Fibroblast of pulmonary artery (primary cell): Measurements from ENCODE around the gene SINHCAF.

ENCODE experiments used
- DNase-seq: peaks from one replicate; pipeline ENCODE4 v3.0.0-alpha.2; 2010; ENCODE audit warnings: low read depth
- H3K4me3 ChIP-seq: replicated peaks from 2 replicates; pipeline ENCODE4 v1.5.1; 2011; ENCODE audit warnings: low read depth, mild to moderate bottlenecking, control low read depth, low read length, moderate library complexity
- CTCF ChIP-seq: IDR thresholded peaks from 2 replicates; pipeline ENCODE4 v1.5.1; 2011; ENCODE audit warnings: mild to moderate bottlenecking, control low read depth, low read length, inconsistent platforms; ENCODE audit errors: missing control alignments

Gene SINHCAF

DNA sequence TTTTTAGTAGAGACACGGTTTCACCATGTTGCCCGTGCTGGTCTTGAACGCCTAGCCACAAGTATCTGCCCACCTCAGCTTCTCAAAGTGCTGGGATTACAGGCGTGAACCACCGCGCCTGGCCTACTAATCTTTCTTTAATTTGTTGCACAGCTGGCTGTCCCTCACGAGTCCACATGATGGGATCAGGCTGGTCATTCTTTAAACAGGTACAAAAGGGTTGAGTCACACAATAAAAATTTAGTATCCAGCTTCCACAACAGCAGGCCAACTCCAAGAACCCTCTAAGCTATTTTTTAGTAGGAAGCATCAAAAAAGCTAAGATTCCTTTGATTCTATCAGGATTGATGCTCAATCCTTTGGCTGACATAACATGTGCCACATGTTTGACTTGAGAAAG lies 17.8 kb downstream of the SINHCAF start:
- no peak for TF ChIP-seq CTCF
- H3K4me3 ChIP-seq = no peak overlapping the region
- no peak for DNase-seq

DNA sequence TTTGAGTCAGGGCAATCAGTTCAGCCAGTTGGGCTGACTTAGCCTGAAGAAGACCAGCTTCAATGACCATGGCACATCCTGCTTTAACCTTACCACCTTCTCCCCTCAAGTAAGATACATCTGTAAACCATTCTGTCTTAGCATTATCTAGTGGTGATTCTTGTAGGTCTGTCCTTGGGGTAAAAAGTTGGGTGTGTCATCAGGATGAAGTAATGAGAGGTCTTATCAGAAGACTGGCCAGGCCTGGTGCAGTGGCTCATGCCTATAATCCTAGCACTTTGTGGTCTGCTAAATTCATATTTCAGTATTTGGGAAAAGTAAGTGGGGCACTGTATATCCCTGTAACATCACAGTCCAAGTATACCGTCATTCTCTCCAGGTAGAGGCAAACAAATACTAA lies 19.1 kb downstream of the SINHCAF start:
- DNase-seq = no peak
- H3K4me3 ChIP-seq = no peak overlapping the region
- TF ChIP-seq CTCF = no peak

DNA sequence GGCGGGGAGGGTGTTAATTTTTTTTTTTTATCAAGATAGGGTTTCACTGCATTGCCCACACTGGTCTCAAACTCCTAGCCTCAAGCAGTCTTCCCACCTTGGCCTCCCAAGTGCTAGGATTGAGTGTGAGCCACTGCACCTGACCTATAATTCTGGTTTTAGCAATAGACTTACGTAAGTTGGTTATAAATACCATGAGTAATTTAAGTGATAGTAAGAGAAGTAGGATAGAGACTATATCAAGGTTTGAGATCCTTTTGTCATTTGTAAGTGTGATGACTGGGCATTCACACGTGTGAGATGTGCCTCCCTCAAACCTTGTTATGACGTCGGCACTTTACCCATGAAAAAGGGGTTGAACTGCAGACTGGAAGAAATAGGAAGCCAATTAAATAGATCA lies 22.5 kb downstream of the SINHCAF start:
- DNase-seq = no peak
- TF ChIP-seq CTCF = no peak
- H3K4me3 ChIP-seq = no peak overlapping the region

- no peak for DNase-seq
- TF ChIP-seq CTCF = no peak
- no peak overlapping the region for H3K4me3 ChIP-seq
Measured at GRCh38 chr12:31301311-31301710, 24.6 kb downstream of the SINHCAF start.

DNA sequence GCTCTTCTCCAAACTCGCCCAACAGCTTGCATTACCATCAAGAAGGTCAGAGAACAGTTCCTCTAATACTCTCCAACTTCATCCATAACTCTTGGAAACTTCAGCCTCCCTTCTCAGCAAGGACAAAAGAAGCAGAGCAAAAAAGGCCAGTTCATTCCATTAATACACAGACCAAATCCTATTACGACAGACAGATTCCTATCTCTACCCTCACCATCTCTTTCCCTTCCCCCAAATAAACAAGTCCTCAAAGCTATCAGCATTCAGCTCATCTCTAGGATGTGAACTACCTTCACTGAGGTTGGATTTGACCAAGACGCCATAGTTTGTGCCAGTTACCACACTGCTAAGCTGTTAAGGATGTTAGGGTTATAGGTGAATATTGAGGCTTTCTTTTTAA lies 25.2 kb downstream of the SINHCAF start:
- no peak for TF ChIP-seq CTCF
- no peak overlapping the region for H3K4me3 ChIP-seq
- DNase-seq = no peak

DNA sequence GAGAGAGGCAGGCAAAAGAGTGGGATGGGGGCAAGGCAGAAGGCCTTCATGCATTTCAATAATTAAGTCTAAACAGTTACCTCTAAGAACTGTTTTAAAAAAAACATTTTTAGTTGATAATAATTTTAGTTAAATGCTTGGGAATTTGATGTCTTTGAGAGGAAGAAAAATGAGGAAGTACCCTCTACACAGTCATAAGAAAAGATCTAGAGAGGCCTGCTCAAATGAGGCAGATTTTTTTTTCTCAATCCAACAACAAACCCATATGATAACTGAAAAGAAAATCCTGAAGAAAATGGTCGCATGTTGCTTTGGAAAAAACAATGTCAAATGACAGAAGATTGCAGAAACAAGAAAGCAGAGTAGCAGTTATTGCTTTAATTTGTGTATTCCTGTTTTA lies 25.6 kb downstream of the SINHCAF start:
- no peak overlapping the region for H3K4me3 ChIP-seq
- no peak for TF ChIP-seq CTCF
- no peak for DNase-seq

DNA sequence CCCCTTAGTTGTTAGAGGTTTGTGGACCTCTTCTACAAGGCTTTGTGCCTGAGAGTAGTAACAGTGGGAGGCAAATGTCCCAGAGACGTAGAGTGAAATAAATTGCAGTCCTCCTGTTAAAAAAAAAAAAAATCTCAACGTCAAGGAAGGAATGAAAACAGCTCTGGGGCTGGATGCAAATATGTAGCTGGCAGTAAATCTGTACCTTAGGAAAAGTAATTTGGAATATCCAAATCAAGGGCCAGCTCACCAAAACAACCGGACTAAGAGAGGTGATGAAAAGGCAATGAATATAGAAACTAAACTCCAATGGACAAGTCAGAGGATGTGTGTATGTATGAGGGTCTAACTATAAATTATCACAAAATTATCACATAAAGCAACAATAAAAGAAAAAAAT lies 27.0 kb downstream of the SINHCAF start:
- DNase-seq = no peak
- H3K4me3 ChIP-seq = no peak overlapping the region
- no peak for TF ChIP-seq CTCF
